Suprapubic skin (tissue), 4 donors: ENCODE results near the gene THOC5. TPM values are rescaled to one million over a fixed set of nuclear protein-coding genes. Genes with fewer than 3 reads are reported as not detected.
A peak's percentile ranks its signal among the peaks of the same experiment; 100 is the strongest.
"Not testable (repeated sequence)": the region's sequence is repeated elsewhere in the genome, so short reads cannot be mapped to it uniquely, and the experiment has no call there.

Source experiments
- DNase-seq, 2 donors: peaks; one replicate each; pipeline ENCODE4 v3.0.0-alpha.2; 2019; ENCODE audit warnings: low spot score in 2 of 2
- H3K27ac ChIP-seq: fragments of 200-600 bp; sonication (generic); one replicate; pipeline ENCODE4 v1.5.1; 2019
- H3K27me3 ChIP-seq: fragments of 200-600 bp; sonication (generic); one replicate; pipeline ENCODE4 v1.5.1; 2019
- H3K36me3 ChIP-seq: fragments of 200-600 bp; sonication (generic); one replicate; pipeline ENCODE4 v1.5.1; 2019
- H3K4me1 ChIP-seq: fragments of 200-600 bp; sonication (generic); one replicate; pipeline ENCODE4 v1.5.1; 2019
- H3K4me3 ChIP-seq: fragments of 200-600 bp; sonication (generic); one replicate; pipeline ENCODE4 v1.5.1; 2019; ENCODE audit warnings: mild to moderate bottlenecking
- H3K9me3 ChIP-seq: fragments of 200-600 bp; sonication (generic); one replicate; pipeline ENCODE4 v1.5.1; 2019
- EP300 ChIP-seq: sonication (generic); formaldehyde crosslinking; IDR thresholded peaks from one replicate; pipeline ENCODE4 v1.6.1; 2017; ENCODE audit warnings: antibody characterized with exemption
- POLR2A ChIP-seq, 2 donors: fragments of 450-650 bp; IDR thresholded peaks; one replicate each; pipeline ENCODE4 v1.6.1; 2017; ENCODE audit warnings: antibody characterized with exemption in 2 of 2, mild to moderate bottlenecking in 2 of 2, moderate library complexity in 2 of 2
- POLR2AphosphoS5 ChIP-seq, 3 donors: sonication (generic); formaldehyde crosslinking; IDR thresholded peaks; one replicate each; pipeline ENCODE4 v1.6.1; 2017; ENCODE audit warnings: antibody characterized with exemption in 3 of 3
- WGBS: methylation state at CpG from one replicate; pipeline ENCODE4 v1.1.5; 2018; 5-methylcytosine and 5-hydroxymethylcytosine counted together
- total RNA-seq, 4 donors: library from RNA; depleted of rRNA; stranded (reverse); fragments of >200 nt; gene quantifications; one replicate each; pipeline ENCODE4 v1.1.0, GENCODE V29; 2016
- TF ChIP-seq, protein P1 (sequence below), 2 donors: fragments of 200-600 bp in 1 of 2; fragments of 450-650 bp in 1 of 2; sonication (generic) in 1 of 2; IDR thresholded peaks; one replicate each; pipeline ENCODE4 v1.5.1; 2016 to 2019; ENCODE audit warnings: antibody characterized with exemption in 2 of 2, mild to moderate bottlenecking in 1 of 2, moderate library complexity in 1 of 2

Gene THOC5
- total RNA-seq, 4 donors from 2014 or later, result 19.8 to 41.5 (median 27.8) TPM

- Histone ChIP-seq H3K27ac (no peak overlapping the region), H3K4me3 (no peak overlapping the region), H3K27me3 (no peaks in the 10 kb centered on the region), H3K4me1 (peaks cover 5% of the 10 kb centered on the region), H3K9me3 (no peaks in the 10 kb centered on the region), H3K36me3 (no peaks in the 10 kb centered on the region)
- no peak for DNase-seq
- 59% methylated on average over 9 of the region's 9 CpGs for WGBS
- TF ChIP-seq, protein P1, sequence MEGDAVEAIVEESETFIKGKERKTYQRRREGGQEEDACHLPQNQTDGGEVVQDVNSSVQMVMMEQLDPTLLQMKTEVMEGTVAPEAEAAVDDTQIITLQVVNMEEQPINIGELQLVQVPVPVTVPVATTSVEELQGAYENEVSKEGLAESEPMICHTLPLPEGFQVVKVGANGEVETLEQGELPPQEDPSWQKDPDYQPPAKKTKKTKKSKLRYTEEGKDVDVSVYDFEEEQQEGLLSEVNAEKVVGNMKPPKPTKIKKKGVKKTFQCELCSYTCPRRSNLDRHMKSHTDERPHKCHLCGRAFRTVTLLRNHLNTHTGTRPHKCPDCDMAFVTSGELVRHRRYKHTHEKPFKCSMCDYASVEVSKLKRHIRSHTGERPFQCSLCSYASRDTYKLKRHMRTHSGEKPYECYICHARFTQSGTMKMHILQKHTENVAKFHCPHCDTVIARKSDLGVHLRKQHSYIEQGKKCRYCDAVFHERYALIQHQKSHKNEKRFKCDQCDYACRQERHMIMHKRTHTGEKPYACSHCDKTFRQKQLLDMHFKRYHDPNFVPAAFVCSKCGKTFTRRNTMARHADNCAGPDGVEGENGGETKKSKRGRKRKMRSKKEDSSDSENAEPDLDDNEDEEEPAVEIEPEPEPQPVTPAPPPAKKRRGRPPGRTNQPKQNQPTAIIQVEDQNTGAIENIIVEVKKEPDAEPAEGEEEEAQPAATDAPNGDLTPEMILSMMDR (IDR thresholded peaks at IDR 0.05), result no peak
- no peak for TF ChIP-seq POLR2AphosphoS5 (IDR thresholded peaks at IDR 0.05)
- no peak for TF ChIP-seq EP300
- TF ChIP-seq POLR2A (IDR thresholded peaks at IDR 0.05), result no peak
Measured at GRCh38 chr22:29587938-29588699, 34.6 kb upstream of the THOC5 start.

- 97% methylated on average over 4 of the region's 4 CpGs for WGBS
Measured at GRCh38 chr22:29586193-29586705, 32.7 kb upstream of the THOC5 start.

GRCh38 chr22:29584975-29585374 lies 31.4 kb upstream of the THOC5 start:
- DNase-seq, result no peak
- TF ChIP-seq EP300, result no peak
- TF ChIP-seq POLR2AphosphoS5 (IDR thresholded peaks at IDR 0.05), result no peak
- TF ChIP-seq POLR2A (IDR thresholded peaks at IDR 0.05), result no peak
- TF ChIP-seq, protein P1 (IDR thresholded peaks at IDR 0.05), result no peak
- no peaks in the 10 kb centered on the region for H3K36me3 ChIP-seq
- peaks cover 13% of the 10 kb centered on the region for H3K4me1 ChIP-seq
- H3K4me3 ChIP-seq, result no peak overlapping the region
- WGBS, result 92% methylated on average over 4 of the region's 5 CpGs
- H3K27me3 ChIP-seq, result no peaks in the 10 kb centered on the region
- no peak overlapping the region for H3K27ac ChIP-seq
- no peaks in the 10 kb centered on the region for H3K9me3 ChIP-seq

More at GRCh38 chr22:29586193-29586705, 32.7 kb upstream of the THOC5 start:
- H3K36me3 ChIP-seq, H3K9me3 ChIP-seq, H3K4me3 ChIP-seq, DNase-seq, H3K27ac ChIP-seq, H3K27me3 ChIP-seq, H3K4me1 ChIP-seq: not testable (repeated sequence)

GRCh38 chr22:29581799-29582198 lies 28.2 kb upstream of the THOC5 start:
- Histone ChIP-seq H3K27ac (no peak overlapping the region), H3K27me3 (no peaks in the 10 kb centered on the region), H3K36me3 (no peaks in the 10 kb centered on the region), H3K4me1 (peaks cover 12% of the 10 kb centered on the region), H3K4me3 (no peak overlapping the region), H3K9me3 (no peaks in the 10 kb centered on the region)
- TF ChIP-seq POLR2A (IDR thresholded peaks at IDR 0.05), result no peak
- TF ChIP-seq EP300, result no peak
- TF ChIP-seq POLR2AphosphoS5 (IDR thresholded peaks at IDR 0.05), result no peak
- TF ChIP-seq, protein P1 (IDR thresholded peaks at IDR 0.05), result no peak
- WGBS, result 56% methylated on average over 12 of the region's 12 CpGs
- no peak for DNase-seq

- Histone ChIP-seq H3K9me3 (no peaks in the 10 kb centered on the region), H3K36me3 (no peaks in the 10 kb centered on the region), H3K4me3 (peak overlapping the region; percentile 66), H3K27me3 (no peaks in the 10 kb centered on the region), H3K4me1 (peaks cover 12% of the 10 kb centered on the region), H3K27ac (peak overlapping the region; percentile 35)
- DNase-seq, result no peak
- no peak for TF ChIP-seq POLR2AphosphoS5 (IDR thresholded peaks at IDR 0.05)
- TF ChIP-seq EP300, result no peak
- TF ChIP-seq, protein P1 (IDR thresholded peaks at IDR 0.05), result no peak
- no peak for TF ChIP-seq POLR2A (IDR thresholded peaks at IDR 0.05)
- 35% methylated on average over 8 of the region's 8 CpGs for WGBS
Measured at GRCh38 chr22:29580200-29580810, 26.7 kb upstream of the THOC5 start.
